H9 (cell line): Measurements from ENCODE around the gene ZNF521. TPM values are rescaled to one million over a fixed set of nuclear protein-coding genes. Genes with fewer than 3 reads are reported as not detected.

Experiments used
- DNase-seq: peaks from one replicate; pipeline ENCODE4 v3.0.0-alpha.2; 2017
- H2AFZ ChIP-seq: one replicate; pipeline ENCODE4 v1.6.1; 2013; ENCODE audit warnings: mild to moderate bottlenecking, low read length, control low read depth, moderate library complexity
- H2AK5ac ChIP-seq: 2 replicates; pipeline ENCODE4 v1.6.1; 2013; ENCODE audit warnings: low read length, control low read depth, mixed read lengths; ENCODE audit not compliant: insufficient read length
- H2BK120ac ChIP-seq: one replicate; pipeline ENCODE4 v1.6.1; 2013; ENCODE audit warnings: low read depth, mild to moderate bottlenecking, low read length, control low read depth, inconsistent platforms; ENCODE audit not compliant: poor library complexity, severe bottlenecking
- H2BK12ac ChIP-seq: 2 replicates; pipeline ENCODE4 v1.6.1; 2013; ENCODE audit warnings: low read length, control low read depth, mixed read lengths, low read depth; ENCODE audit not compliant: insufficient read length
- H2BK15ac ChIP-seq: 2 replicates; pipeline ENCODE4 v1.6.1; 2013; ENCODE audit warnings: low read depth, low read length, control low read depth
- H2BK20ac ChIP-seq: one replicate; pipeline ENCODE4 v1.6.1; 2013; ENCODE audit warnings: low read depth, mild to moderate bottlenecking, low read length, control low read depth, inconsistent platforms; ENCODE audit not compliant: poor library complexity, severe bottlenecking
- H2BK5ac ChIP-seq: 2 replicates; pipeline ENCODE4 v1.6.1; 2013; ENCODE audit warnings: low read length, control low read depth, mixed read lengths; ENCODE audit not compliant: insufficient read length
- H3K14ac ChIP-seq: 2 replicates; pipeline ENCODE4 v1.6.1; 2013; ENCODE audit warnings: low read length, control low read depth; ENCODE audit not compliant: insufficient read depth
- H3K18ac ChIP-seq: 2 replicates; pipeline ENCODE4 v1.6.1; 2013; ENCODE audit warnings: low read depth, mild to moderate bottlenecking, mixed read lengths, low read length, control low read depth; ENCODE audit not compliant: insufficient read length
- H3K23ac ChIP-seq: 2 replicates; pipeline ENCODE4 v1.6.1; 2013; ENCODE audit warnings: low read length, control low read depth, mixed read lengths, low read depth; ENCODE audit not compliant: insufficient read length
- H3K23me2 ChIP-seq: 2 replicates; pipeline ENCODE4 v1.6.1; 2013; ENCODE audit warnings: low read depth, mild to moderate bottlenecking, mixed read lengths, low read length, control low read depth; ENCODE audit not compliant: insufficient read length, poor library complexity, severe bottlenecking
- H3K27ac ChIP-seq: 2 replicates; pipeline ENCODE4 v1.5.1; 2013; ENCODE audit warnings: low read length, control low read depth, mixed read lengths, low read depth; ENCODE audit not compliant: insufficient read length
- H3K27me3 ChIP-seq: 2 replicates; pipeline ENCODE4 v1.6.1; 2013; ENCODE audit warnings: low read length, control low read depth, inconsistent platforms; ENCODE audit not compliant: insufficient read depth
- H3K4ac ChIP-seq: 2 replicates; pipeline ENCODE4 v1.6.1; 2013; ENCODE audit warnings: low read depth, mild to moderate bottlenecking, control low read depth, inconsistent platforms, low read length, moderate library complexity
- H3K4me1 ChIP-seq: 2 replicates; pipeline ENCODE4 v1.6.1; 2013; ENCODE audit warnings: low read length, control low read depth, inconsistent platforms; ENCODE audit not compliant: insufficient read depth
- H3K4me2 ChIP-seq: 2 replicates; pipeline ENCODE4 v1.6.1; 2013; ENCODE audit warnings: low read length, control low read depth, mixed read lengths; ENCODE audit not compliant: insufficient read length, insufficient read depth
- H3K56ac ChIP-seq: 2 replicates; pipeline ENCODE4 v1.6.1; 2013; ENCODE audit warnings: low read depth, mild to moderate bottlenecking, mixed read lengths, low read length, control low read depth; ENCODE audit not compliant: insufficient read length
- H3K79me1 ChIP-seq: 2 replicates; pipeline ENCODE4 v1.6.1; 2013; ENCODE audit warnings: low read depth, mild to moderate bottlenecking, moderate library complexity, low read length, control low read depth, inconsistent platforms; ENCODE audit not compliant: insufficient read depth, poor library complexity, severe bottlenecking
- H3K79me2 ChIP-seq: 2 replicates; pipeline ENCODE4 v1.6.1; 2013; ENCODE audit warnings: low read length, control low read depth, inconsistent platforms; ENCODE audit not compliant: insufficient read depth
- H3K9ac ChIP-seq: 2 replicates; pipeline ENCODE4 v1.6.1; 2013; ENCODE audit warnings: low read length, control low read depth, mixed read lengths; ENCODE audit not compliant: insufficient read length; ENCODE audit errors: extremely low read depth
- H3K9me3 ChIP-seq: one replicate; pipeline ENCODE4 v1.6.1; 2013; ENCODE audit warnings: low read depth, low read length, inconsistent platforms; ENCODE audit not compliant: control insufficient read depth
- H3T11ph ChIP-seq: one replicate; pipeline ENCODE4 v1.6.1; 2013; ENCODE audit warnings: mild to moderate bottlenecking, low read length, control low read depth, inconsistent platforms
- H4K20me1 ChIP-seq: one replicate; pipeline ENCODE4 v1.6.1; 2013; ENCODE audit not compliant: control insufficient read depth, insufficient read length, insufficient read depth
- H4K5ac ChIP-seq: 2 replicates; pipeline ENCODE4 v1.6.1; 2013; ENCODE audit warnings: low read depth, mild to moderate bottlenecking, mixed read lengths, low read length, control low read depth; ENCODE audit not compliant: insufficient read length
- H4K8ac ChIP-seq: replicated peaks from 2 replicates; pipeline ENCODE4 v1.6.1; 2013; ENCODE audit warnings: low read length, control low read depth, mixed read lengths, low read depth; ENCODE audit not compliant: insufficient read length
- H4K91ac ChIP-seq: 2 replicates; pipeline ENCODE4 v1.6.1; 2013; ENCODE audit warnings: low read depth, mild to moderate bottlenecking, moderate library complexity, mixed read lengths, low read length, control low read depth; ENCODE audit not compliant: insufficient read length
- H3K27ac Mint-ChIP-seq, 3 experiments: 2 replicates in 2 of 3; 3 replicates in 1 of 3; pipeline ENCODE4 v1.8.0; 2020 to 2021; ENCODE audit warnings: mixed read lengths in 3 of 3, mild to moderate bottlenecking in 1 of 3, moderate library complexity in 1 of 3
- H3K27me3 Mint-ChIP-seq: 2 replicates; pipeline ENCODE4 v1.8.0; 2021; ENCODE audit warnings: low read depth, mild to moderate bottlenecking, moderate library complexity, mixed read lengths
- H3K36me3 Mint-ChIP-seq, 3 experiments: 2 replicates in 2 of 3; 3 replicates in 1 of 3; pipeline ENCODE4 v1.8.0; 2020 to 2021; ENCODE audit warnings: low read depth in 3 of 3, mixed read lengths in 3 of 3; ENCODE audit not compliant: insufficient read depth in 1 of 3
- H3K4me1 Mint-ChIP-seq, 2 experiments: 2 replicates each; pipeline ENCODE4 v1.8.0; 2020; ENCODE audit warnings: mixed read lengths in 2 of 2
- H3K4me3 Mint-ChIP-seq, 2 experiments: 2 replicates in 1 of 2; 3 replicates in 1 of 2; pipeline ENCODE4 v1.8.0; 2020 to 2021; ENCODE audit warnings: mild to moderate bottlenecking in 2 of 2, mixed read lengths in 2 of 2, moderate library complexity in 1 of 2
- H3K9me3 Mint-ChIP-seq, 2 experiments: 2 replicates in 1 of 2; 3 replicates in 1 of 2; pipeline ENCODE4 v1.8.0; 2020; ENCODE audit warnings: mild to moderate bottlenecking in 2 of 2, mixed read lengths in 2 of 2, moderate library complexity in 1 of 2
- CTCF ChIP-seq: fragments of 200-600 bp; sonication (generic); conservative IDR thresholded peaks from 3 replicates; pipeline ENCODE4 v1.8.0; 2021; ENCODE audit warnings: antibody characterized with exemption, mild to moderate bottlenecking
- WGBS: extraction: QIAGEN DNeasy Blood & Tissue Kit; methylation state at CpG from one replicate; pipeline ENCODE4 v1.1.7; 2013; ENCODE audit warnings: missing lambda C conversion rate, low lambda C conversion rate, mixed read lengths; ENCODE audit not compliant: insufficient read length; ENCODE audit errors: extremely low coverage; 5-methylcytosine and 5-hydroxymethylcytosine counted together
- total RNA-seq: library from RNA; stranded (reverse); gene quantifications from 2 replicates; pipeline ENCODE4 v1.2.1, GENCODE V29; 2021

ZNF521 gene
- total RNA-seq, 1 experiment from 2014 or later = 3.3 TPM

- no peak overlapping the region for H3T11ph ChIP-seq
- no peak overlapping the region for H3K14ac ChIP-seq
- H3K27ac ChIP-seq = no peak overlapping the region
- H2BK120ac ChIP-seq = no peak overlapping the region
- no peak overlapping the region for H2BK20ac ChIP-seq
- H2AFZ ChIP-seq = no peak overlapping the region
- no peaks in the 10 kb centered on the region for H3K79me2 ChIP-seq
- H2BK5ac ChIP-seq = no peak overlapping the region
- H3K4me2 ChIP-seq = no peak overlapping the region
- H3K9ac ChIP-seq = no peak overlapping the region
- no peak overlapping the region for H4K91ac ChIP-seq
- no peak overlapping the region for H3K56ac ChIP-seq
- H3K4me3 Mint-ChIP-seq = no peak overlapping the region
- no peaks in the 10 kb centered on the region for H3K23me2 ChIP-seq
- no peak overlapping the region for H4K5ac ChIP-seq
- no peaks in the 10 kb centered on the region for H3K9me3 Mint-ChIP-seq
- no peak overlapping the region for H2AK5ac ChIP-seq
- H3K79me1 ChIP-seq = no peaks in the 10 kb centered on the region
- no peak for TF ChIP-seq CTCF
- H2BK15ac ChIP-seq = no peak overlapping the region
- no peak overlapping the region for H3K4ac ChIP-seq
- H3K27me3 Mint-ChIP-seq = peaks cover 2% of the 10 kb centered on the region; the same call in 1 of the 2 replicates
- H3K4me1 Mint-ChIP-seq = peaks cover 0 to 2% of the 10 kb centered on the region in 2 experiments; a peak in 1 of 4 replicates
- no peak overlapping the region for H4K8ac ChIP-seq
- no peaks in the 10 kb centered on the region for H3K27me3 ChIP-seq
- H2BK12ac ChIP-seq = no peak overlapping the region
- H3K27ac Mint-ChIP-seq = no peak overlapping the region
- H3K36me3 Mint-ChIP-seq = no peaks in the 10 kb centered on the region
- H4K20me1 ChIP-seq = no peaks in the 10 kb centered on the region
- H3K18ac ChIP-seq = no peak overlapping the region
- H3K23ac ChIP-seq = no peak overlapping the region
- no peaks in the 10 kb centered on the region for H3K4me1 ChIP-seq
- H3K9me3 ChIP-seq = no peaks in the 10 kb centered on the region
- DNase-seq = no peak
- WGBS = no CpG with 5 or more reads among the region's 4 CpGs
Measured at GRCh38 chr18:25251068-25251467, 100.9 kb downstream of the ZNF521 start.
